GM21723 (cell line): ENCODE data around the gene ZNF506.
"Not testable (repeated sequence)": the region's sequence is repeated elsewhere in the genome, so short reads cannot be mapped to it uniquely, and the experiment has no call there.

Experiments used
- ATAC-seq: cut with Tn5 transposase; IDR thresholded peaks from one replicate; pipeline ENCODE4 v1.9.1; 2021; ENCODE audit warnings: mild to moderate bottlenecking, moderate library complexity; ENCODE audit not compliant: unreplicated experiment

ZNF506 gene

GRCh38 chr19:19745496-19746285 lies 75.9 kb downstream of the ZNF506 start:
- ATAC-seq = no peak

- no peak for ATAC-seq
Observed at GRCh38 chr19:19744641-19745040, 76.9 kb downstream of the ZNF506 start.

GRCh38 chr19:19743921-19744320 lies 77.6 kb downstream of the ZNF506 start:
- ATAC-seq = not testable (repeated sequence)

- no peak for ATAC-seq
Observed at GRCh38 chr19:19743176-19743575, 78.4 kb downstream of the ZNF506 start.

GRCh38 chr19:19742773-19743172 lies 78.8 kb downstream of the ZNF506 start:
- ATAC-seq = no peak
